ENCODE data around the gene LASP1NB.
"Not testable (repeated sequence)": the region's sequence is repeated elsewhere in the genome, so short reads cannot be mapped to it uniquely, and the experiment has no call there.

The LASP1NB gene

GRCh38 chr17:38919316-38920078 lies 5.9 kb upstream of the LASP1NB start:
- H3K27ac Mint-ChIP-seq: peak overlapping the region; percentile 12
- H3K4me3 Mint-ChIP-seq: no peak overlapping the region
- H3K27me3 Mint-ChIP-seq: no peaks in the 10 kb centered on the region
- peaks cover 14% of the 10 kb centered on the region for H3K4me1 Mint-ChIP-seq
- H3K36me3 Mint-ChIP-seq: peaks cover 7% of the 10 kb centered on the region
- H3K9me3 Mint-ChIP-seq: no peaks in the 10 kb centered on the region

- Mint-ChIP-seq H3K36me3 (peaks cover 7% of the 10 kb centered on the region), H3K4me1 (peaks cover 24% of the 10 kb centered on the region), H3K27ac (peak overlapping the region; percentile 94)
These were observed 4.8 kb upstream of the LASP1NB start for GRCh38 chr17:38920374-38921291.

DNA sequence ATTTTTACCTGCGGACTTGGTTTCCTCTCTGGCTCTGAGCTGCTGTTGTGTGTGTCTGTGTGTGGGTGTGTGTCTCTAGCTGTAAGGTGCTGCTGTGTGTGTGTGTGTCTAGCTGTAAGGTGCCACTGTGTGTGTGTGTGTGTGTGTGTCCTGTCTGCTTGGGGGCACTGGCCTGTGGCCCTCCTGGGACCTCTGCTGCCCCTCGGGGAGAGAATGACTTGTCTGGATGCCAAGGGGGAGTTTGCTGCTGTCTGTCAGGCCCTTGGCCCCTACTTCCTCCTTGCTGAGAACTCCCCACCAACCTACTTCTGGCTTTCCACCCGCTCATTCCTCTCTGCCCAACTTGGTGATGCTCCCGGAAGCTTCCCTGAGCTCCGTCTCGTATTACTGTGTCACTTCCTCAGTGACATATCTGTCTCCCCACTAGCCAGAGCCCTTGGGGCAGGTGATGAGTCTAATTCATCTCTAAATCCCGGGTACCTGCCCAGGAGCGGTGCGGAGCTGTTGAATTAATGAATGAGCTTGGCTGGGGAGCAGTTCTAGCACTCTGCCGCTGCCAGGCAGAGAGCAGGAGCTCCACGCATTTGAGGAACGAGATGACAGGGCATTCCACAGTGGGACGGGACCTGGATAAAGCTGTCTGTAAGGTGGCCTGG lies 3.5 kb upstream of the LASP1NB start:
- Mint-ChIP-seq H3K27me3 (no peaks in the 10 kb centered on the region), H3K9me3 (no peaks in the 10 kb centered on the region), H3K36me3 (peaks cover 3% of the 10 kb centered on the region), H3K27ac (peak overlapping the region; percentile 26), H3K4me3 (no peak overlapping the region), H3K4me1 (peaks cover 35% of the 10 kb centered on the region)

More at GRCh38 chr17:38920374-38921291, 4.8 kb upstream of the LASP1NB start:
- Mint-ChIP-seq H3K4me3 (no peak overlapping the region), H3K9me3 (no peaks in the 10 kb centered on the region), H3K27me3 (no peaks in the 10 kb centered on the region)

- H3K36me3 Mint-ChIP-seq: no peaks in the 10 kb centered on the region
- H3K27me3 Mint-ChIP-seq: no peaks in the 10 kb centered on the region
- H3K27ac Mint-ChIP-seq: peak overlapping the region; percentile 26
- H3K4me1 Mint-ChIP-seq: peaks cover 34% of the 10 kb centered on the region
- no peak overlapping the region for H3K4me3 Mint-ChIP-seq
- no peaks in the 10 kb centered on the region for H3K9me3 Mint-ChIP-seq
These were observed 2.7 kb upstream of the LASP1NB start for GRCh38 chr17:38922538-38923297.

DNA sequence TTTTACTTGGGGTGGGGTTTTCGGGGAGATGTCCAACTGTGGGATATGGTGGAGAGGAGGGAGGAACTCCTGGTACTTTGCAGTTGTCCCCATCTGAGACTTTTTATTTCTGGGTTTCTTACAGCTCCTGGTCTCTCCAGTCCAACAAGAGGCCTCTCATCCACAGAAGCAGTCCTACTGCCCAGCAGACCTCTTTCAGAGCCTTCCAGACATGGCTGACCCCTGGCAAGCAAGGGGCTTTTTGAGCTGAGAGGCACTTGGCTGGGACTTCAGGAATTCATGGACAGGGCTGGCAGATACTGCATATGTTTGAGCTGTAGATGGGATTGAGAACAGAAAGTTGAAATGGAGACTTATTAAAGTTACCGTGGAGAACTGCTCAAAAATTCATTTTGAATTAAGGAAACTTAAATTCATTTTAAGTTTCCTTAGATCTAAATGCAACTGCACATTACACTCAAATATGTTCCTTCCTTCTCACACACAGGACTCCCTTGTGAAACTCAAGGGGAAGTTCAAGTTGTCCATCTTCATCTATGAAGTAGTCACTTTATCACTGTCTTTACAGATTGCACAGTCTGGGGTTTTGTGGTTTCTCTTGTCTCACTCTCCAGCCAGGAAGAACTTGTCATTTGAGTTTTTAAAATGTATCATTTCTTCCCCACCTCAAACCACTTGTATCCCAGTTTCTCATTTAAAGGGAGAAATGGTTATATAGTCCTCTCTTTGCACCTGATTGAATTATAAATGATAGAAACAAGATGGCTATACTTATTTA lies 1.1 kb downstream of the LASP1NB start:
- Mint-ChIP-seq H3K4me1 (peaks cover 33% of the 10 kb centered on the region), H3K4me3 (no peak overlapping the region)

DNA sequence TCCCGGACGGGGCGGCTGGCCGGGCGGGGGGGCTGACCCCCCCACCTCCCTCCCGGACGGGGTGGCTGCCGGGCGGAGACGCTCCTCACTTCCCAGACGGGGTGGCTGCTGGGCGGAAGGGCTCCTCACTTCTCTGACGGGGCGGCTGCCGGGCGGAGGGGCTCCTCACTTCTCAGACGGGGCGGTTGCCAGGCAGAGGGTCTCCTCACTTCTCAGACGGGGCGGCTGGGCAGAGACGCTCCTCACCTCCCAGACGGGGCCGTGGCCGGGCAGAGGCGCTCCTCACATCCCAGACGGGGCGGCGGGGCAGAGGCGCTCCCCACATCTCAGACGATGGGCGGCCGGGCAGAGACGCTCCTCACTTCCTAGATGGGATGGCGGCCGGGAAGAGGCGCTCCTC lies 5.4 kb downstream of the LASP1NB start:
- H3K27ac Mint-ChIP-seq, H3K4me3 Mint-ChIP-seq, H3K36me3 Mint-ChIP-seq, H3K9me3 Mint-ChIP-seq, H3K27me3 Mint-ChIP-seq: not testable (repeated sequence)
- H3K4me1 Mint-ChIP-seq: peaks cover 15% of the 10 kb centered on the region

More for the DNA sequence above, 1.1 kb downstream of the LASP1NB start:
- H3K9me3 Mint-ChIP-seq: no peaks in the 10 kb centered on the region
- H3K27ac Mint-ChIP-seq: peak overlapping the region; percentile 68
- H3K27me3 Mint-ChIP-seq: no peaks in the 10 kb centered on the region
- no peaks in the 10 kb centered on the region for H3K36me3 Mint-ChIP-seq

GRCh38 chr17:38933962-38934361 lies 8.5 kb downstream of the LASP1NB start:
- H3K4me1 Mint-ChIP-seq, H3K27ac Mint-ChIP-seq, H3K9me3 Mint-ChIP-seq, H3K27me3 Mint-ChIP-seq, H3K36me3 Mint-ChIP-seq, H3K4me3 Mint-ChIP-seq: not testable (repeated sequence)

- Mint-ChIP-seq H3K27me3 (no peaks in the 10 kb centered on the region), H3K27ac (no peak overlapping the region), H3K4me3 (no peak overlapping the region), H3K36me3 (no peaks in the 10 kb centered on the region), H3K4me1 (no peaks in the 10 kb centered on the region), H3K9me3 (no peaks in the 10 kb centered on the region)
These were observed 14.6 kb downstream of the LASP1NB start for GRCh38 chr17:38939987-38940386.

DNA sequence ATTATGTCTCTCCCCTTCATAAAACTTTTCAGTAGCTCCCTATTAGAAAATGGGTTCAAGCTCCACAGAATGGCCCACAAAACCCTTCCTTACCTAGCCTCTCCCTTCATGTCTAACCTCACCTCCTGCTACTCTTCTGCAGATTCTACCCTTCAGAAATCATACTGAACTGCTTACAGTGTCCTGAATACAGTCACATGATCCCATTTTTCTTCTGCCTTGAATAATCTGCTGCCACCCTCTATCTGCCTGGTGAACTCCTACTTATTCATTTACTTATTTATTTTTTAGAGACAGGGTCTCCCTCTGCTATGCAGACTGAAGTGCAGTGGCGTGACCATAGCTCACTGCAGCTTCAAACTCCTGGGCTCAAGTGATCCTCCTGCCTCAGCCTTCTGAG lies 15.0 kb downstream of the LASP1NB start:
- Mint-ChIP-seq H3K27me3 (no peaks in the 10 kb centered on the region), H3K36me3 (no peaks in the 10 kb centered on the region), H3K4me3 (no peak overlapping the region), H3K9me3 (no peaks in the 10 kb centered on the region), H3K27ac (no peak overlapping the region), H3K4me1 (no peaks in the 10 kb centered on the region)

DNA sequence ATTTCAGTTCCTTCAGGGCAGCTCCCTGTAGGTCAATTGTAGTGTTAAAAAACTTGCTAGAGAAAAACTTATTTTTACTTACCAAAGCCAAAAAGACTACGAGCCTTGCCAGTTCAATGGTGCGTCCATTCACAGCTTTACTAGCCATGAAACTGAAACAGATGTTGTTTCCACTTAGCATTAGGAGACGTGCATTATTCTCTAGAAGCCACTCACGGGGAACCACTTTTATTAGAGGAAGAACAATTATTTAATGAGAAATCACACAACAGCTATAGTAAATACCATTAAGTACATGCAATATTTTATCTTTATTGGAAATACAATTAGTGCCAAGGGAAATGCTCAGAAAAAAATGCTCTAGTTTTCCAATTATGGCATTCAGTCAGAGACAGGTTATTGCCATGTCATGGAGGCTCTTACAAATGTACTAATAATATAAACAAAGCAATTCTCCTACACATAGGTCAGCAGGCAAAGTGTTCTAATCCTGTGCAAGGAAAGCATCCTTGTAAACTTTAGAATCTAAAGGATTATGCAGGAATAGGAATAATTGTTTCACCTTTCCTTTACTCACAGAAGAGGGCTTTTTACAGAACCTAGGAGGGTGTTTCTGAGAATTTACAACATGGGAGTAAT lies 17.4 kb downstream of the LASP1NB start:
- Mint-ChIP-seq H3K27me3 (no peaks in the 10 kb centered on the region), H3K4me3 (no peak overlapping the region), H3K36me3 (no peaks in the 10 kb centered on the region), H3K9me3 (no peaks in the 10 kb centered on the region), H3K4me1 (no peaks in the 10 kb centered on the region), H3K27ac (no peak overlapping the region)

DNA sequence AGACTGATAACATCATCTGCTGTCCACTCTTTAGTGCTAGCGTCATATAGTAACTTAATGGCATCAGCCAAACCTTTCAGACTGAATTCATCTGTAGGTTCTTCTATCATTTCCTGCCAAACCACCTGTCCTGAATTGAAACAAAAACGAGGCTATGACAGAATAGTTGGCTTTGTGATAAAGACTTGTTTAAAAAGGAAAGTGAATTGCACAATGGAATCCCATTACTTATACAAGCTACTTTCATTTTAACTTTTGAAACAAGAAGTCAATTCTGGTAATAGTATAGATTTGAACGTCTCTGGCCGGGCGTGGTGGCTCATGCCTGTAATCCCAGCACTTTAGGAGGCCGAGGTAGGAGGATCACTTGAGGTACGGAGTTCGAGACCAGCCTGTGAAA lies 18.2 kb downstream of the LASP1NB start:
- no peaks in the 10 kb centered on the region for H3K4me1 Mint-ChIP-seq
- H3K9me3 Mint-ChIP-seq: no peaks in the 10 kb centered on the region
- H3K4me3 Mint-ChIP-seq: no peak overlapping the region
- no peaks in the 10 kb centered on the region for H3K27me3 Mint-ChIP-seq
- H3K27ac Mint-ChIP-seq: no peak overlapping the region
- no peaks in the 10 kb centered on the region for H3K36me3 Mint-ChIP-seq

DNA sequence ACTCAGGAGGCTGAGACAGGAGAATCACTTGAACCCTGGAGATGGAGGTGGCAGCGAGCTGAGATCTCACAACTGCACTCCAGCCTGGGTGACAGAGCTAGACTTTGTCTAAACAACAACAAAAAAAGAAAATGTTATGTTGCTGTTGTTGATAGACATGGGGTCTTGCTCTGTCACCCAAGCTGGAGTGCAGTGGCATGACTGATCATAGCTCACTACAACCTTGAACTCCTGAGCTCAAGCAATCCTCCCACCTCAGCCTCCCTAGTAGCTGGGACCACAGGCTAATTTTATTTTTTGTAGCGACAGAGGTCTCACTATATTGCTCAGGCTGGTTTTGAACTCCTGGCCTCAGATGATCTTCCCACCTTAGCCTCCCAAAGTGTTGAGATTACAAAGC lies 21.8 kb downstream of the LASP1NB start:
- Mint-ChIP-seq H3K27ac (no peak overlapping the region), H3K4me1 (no peaks in the 10 kb centered on the region), H3K9me3 (no peaks in the 10 kb centered on the region), H3K36me3 (no peaks in the 10 kb centered on the region), H3K27me3 (no peaks in the 10 kb centered on the region), H3K4me3 (no peak overlapping the region)

- not testable (repeated sequence) for H3K36me3 Mint-ChIP-seq, H3K27ac Mint-ChIP-seq, H3K27me3 Mint-ChIP-seq, H3K9me3 Mint-ChIP-seq, H3K4me3 Mint-ChIP-seq
- H3K4me1 Mint-ChIP-seq: peaks cover 11% of the 10 kb centered on the region
These were observed 28.4 kb downstream of the LASP1NB start for GRCh38 chr17:38953800-38954199.

GRCh38 chr17:38958326-38958725 lies 32.9 kb downstream of the LASP1NB start:
- no peaks in the 10 kb centered on the region for H3K27me3 Mint-ChIP-seq
- H3K4me1 Mint-ChIP-seq: peaks cover 36% of the 10 kb centered on the region
- H3K36me3 Mint-ChIP-seq: no peaks in the 10 kb centered on the region
- H3K4me3 Mint-ChIP-seq: no peak overlapping the region
- H3K9me3 Mint-ChIP-seq: no peaks in the 10 kb centered on the region
- peak overlapping the region; percentile 35 for H3K27ac Mint-ChIP-seq
